ENCODE data around the gene EIF4G3. TPM values are rescaled to one million over a fixed set of nuclear protein-coding genes. Genes with fewer than 3 reads are reported as not detected.
"Not testable (repeated sequence)": the region's sequence is repeated elsewhere in the genome, so short reads cannot be mapped to it uniquely, and the experiment has no call there.

Gene EIF4G3
- polyA plus RNA-seq, 5 donors = 46.6 to 70.3 (median 63.5) TPM

- no peak for DNase-seq
Observed at GRCh38 chr1:20948101-20948500, 228.6 kb downstream of the EIF4G3 start.

- DNase-seq = no peak
Observed at GRCh38 chr1:20947409-20947808, 229.3 kb downstream of the EIF4G3 start.

DNA sequence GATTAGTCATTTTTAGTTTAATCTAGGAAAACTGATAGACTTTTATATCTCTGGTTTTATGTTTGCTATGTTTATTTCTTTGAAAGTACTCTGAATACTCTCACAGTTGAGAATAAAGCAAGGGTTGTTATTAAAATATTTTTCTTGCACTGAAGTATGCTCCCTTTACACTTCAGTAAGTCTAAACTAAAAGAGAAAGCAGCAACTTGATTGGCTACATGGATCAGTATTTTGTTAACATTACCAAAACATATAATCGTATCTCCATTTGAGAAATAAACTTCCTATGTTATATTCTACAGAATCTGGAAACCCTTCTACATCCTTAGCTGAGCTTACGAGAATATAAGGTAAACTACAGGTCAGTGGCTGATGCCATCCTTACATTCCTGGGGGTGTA, 240.1 kb downstream of the EIF4G3 start:
- DNase-seq = no peak

DNA sequence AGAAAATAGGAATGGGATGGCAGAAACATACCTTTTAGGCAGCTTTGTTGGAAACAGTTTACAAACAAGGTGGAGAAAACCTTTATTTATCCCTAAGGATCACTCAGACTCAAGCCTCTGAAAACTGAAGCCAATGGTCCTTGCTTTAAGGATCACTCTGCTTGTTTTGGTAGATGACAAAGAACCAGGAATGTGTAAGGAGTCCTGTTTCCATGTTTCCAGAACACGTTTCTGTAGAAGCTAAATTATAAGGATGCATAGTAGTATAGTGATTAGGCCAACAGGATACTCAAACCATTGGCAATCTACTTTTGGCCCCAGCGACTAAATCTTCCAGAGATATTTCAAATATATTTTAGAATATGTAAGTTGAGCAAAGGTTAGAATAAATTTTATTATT, 240.5 kb downstream of the EIF4G3 start:
- no peak for DNase-seq

DNA sequence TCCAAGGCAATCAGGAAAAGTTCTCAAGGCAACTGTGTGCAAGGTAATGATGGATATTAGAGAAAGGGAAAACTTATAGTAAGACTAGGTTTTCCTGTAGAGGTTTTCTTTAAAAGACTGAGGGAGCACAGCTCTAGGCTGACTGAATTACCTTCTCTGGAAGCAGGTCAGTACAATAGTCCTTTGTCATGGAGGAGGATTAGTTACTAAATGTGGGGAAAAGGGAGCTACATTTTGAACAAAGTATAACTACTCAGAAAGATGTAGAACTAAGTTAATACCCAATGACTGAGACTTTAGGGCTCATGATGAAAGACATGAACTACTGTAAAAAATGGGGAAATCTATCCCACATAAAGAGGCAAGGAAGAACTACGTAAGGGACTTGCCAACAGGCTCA, 241.0 kb downstream of the EIF4G3 start:
- no peak for DNase-seq

DNA sequence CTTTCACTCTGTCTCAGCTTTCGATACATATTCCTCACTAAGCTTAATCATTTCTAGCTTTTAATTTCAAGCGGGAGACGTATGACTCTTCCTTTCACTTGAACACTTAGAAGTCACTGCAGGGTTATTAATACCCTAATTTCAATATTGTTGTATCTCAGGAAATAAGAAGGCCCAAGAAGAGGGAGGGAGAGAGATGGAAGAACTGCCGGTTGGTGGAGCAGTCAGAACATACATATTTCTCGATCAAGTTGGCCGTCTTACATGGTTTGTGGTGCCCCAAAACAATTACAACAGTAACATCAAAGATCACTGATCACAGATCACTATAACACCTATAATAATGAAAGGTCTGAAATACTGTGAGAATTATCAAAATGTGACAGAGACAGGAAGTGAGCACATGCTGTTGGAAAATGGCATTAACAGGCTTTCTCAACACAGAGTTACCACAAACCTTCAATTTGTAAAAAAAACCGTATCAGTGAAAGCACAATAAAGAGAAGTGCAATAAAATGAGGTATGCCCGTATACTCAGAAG, 244.2 kb downstream of the EIF4G3 start:
- DNase-seq = no peak

DNA sequence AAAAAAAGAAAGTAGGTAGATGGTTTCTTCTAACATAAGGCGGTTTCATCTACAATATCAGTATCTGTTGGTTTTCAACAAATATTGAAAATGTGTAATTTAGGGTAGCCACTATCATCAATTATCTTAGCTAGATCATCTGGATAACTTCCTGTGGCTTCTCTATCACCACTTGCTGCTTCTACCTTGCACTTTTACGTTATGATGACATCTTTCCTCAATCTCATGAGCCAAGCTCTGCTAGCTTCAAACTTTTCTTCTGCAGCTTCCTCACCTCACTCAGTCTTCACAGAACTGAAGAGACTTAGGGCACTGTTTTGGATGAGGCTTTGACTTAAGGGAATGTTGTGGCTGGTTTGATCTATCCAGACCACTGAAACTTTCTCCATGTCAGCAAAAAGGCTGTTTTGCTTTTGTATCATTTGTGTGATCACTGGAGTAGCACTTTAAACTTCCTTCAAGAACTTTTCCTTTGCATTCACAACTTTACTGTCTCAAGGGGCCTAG, 244.7 kb downstream of the EIF4G3 start:
- DNase-seq = no peak

- DNase-seq = no peak
Observed at GRCh38 chr1:20930427-20930826, 246.3 kb downstream of the EIF4G3 start.

- DNase-seq = no peak
Observed at GRCh38 chr1:20928146-20928545, 248.6 kb downstream of the EIF4G3 start.

DNA sequence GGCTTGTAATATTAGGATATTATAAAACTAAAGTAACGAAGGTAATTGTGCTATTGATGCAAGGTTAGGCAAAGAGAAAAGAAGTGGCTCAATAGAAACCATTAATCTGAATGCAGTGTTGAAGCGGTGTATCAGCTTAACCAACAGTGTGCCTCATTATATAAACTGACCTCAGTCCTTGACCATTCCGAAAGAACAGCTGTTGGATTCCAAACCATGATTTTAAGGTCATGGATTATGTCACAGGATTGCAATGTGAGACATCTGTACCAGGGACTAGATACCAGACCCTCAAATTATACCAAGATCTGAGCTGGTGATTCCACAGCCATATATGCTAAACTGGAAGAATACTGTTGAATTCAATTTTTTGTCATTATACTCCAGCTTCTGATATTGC, 255.4 kb downstream of the EIF4G3 start:
- no peak for DNase-seq

DNA sequence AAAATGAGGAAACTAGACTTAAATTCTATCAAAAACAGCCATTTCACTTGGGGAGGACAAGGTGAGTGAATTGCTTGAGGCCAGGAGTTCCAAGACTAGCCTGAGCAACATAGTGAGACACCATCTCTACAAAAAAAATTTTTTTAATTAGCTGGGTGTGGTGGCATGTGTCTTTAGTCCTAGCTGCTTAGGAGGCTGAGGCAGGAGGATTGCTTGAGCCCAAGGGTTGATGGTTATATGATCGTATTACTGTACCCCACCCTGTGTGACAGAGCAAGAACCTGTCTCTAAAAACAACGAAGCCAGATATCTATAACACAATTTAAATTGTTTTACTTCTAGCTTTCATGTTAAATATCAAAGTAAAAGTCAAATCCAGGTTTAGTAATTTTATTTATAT, 263.5 kb downstream of the EIF4G3 start:
- no peak for DNase-seq

- DNase-seq = not testable (repeated sequence)
Observed at GRCh38 chr1:20907526-20907925, 269.2 kb downstream of the EIF4G3 start.

GRCh38 chr1:20903437-20903836, 273.3 kb downstream of the EIF4G3 start:
- DNase-seq = no peak

- no peak for DNase-seq
Observed at GRCh38 chr1:20900056-20900455, 276.6 kb downstream of the EIF4G3 start.

GRCh38 chr1:20899154-20899972, 277.3 kb downstream of the EIF4G3 start:
- DNase-seq = no peak

DNA sequence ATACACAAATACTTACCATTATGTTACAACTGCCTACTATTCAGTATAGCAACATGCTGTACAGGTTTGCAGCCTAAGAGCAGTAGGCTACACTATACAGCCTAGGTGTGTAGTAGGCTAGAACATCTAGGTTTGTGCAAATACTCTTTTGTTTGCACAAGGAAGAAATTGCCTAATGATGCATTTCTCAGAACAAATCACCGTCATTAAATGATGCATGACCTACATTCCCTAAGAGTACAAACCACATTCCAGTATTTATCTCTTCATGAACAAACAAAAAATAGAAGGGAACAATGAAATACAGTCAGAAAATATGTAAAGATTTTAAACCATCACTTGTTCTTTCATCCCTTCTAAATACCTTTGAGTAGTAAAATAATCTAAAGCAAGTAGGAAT, 279.9 kb downstream of the EIF4G3 start:
- no peak for DNase-seq

- no peak for DNase-seq
Observed at GRCh38 chr1:20893931-20894330, 282.8 kb downstream of the EIF4G3 start.

GRCh38 chr1:20891091-20891490, 285.6 kb downstream of the EIF4G3 start:
- no peak for DNase-seq

GRCh38 chr1:20887246-20887645, 289.5 kb downstream of the EIF4G3 start:
- DNase-seq = no peak

GRCh38 chr1:20885121-20885520, 291.6 kb downstream of the EIF4G3 start:
- no peak for DNase-seq

DNA sequence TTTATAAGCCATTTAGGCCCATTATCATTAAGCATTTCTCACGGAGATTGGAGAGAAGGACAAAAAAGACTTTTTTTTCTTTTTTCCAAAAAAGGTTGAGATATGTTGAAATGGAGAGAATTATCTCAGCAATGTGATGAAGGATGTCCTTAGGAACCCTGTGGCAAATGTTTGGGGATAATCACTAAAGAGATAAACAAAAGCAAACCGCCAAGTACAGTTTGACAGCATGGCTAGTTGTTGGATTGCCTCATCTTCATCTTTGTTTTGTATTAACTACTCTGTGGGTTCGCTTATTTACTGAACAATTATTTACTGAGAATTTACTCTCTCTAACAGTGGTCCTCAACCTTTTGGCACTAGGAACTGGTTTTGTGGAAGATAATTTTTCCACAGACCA, 292.2 kb downstream of the EIF4G3 start:
- DNase-seq = no peak

GRCh38 chr1:20883766-20884165, 292.9 kb downstream of the EIF4G3 start:
- DNase-seq = no peak

DNA sequence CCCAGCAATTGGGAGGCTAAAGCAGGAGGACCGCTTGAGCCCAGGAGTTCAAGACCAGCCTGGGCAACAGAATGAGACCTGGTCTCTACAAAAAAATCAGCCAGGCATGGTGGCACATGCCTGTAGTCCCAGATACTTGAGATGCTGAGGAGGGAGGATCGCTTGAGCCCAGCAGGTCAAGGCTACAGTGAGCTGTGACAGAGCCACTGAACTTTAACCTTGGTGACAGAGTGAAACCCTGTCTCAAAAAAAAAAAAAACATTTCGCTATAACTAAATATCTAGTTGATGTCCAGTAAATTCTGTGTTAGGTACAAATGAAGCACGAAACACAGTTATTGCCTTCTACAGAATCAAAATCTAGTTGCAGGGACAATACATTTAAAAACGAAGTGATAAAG, 293.9 kb downstream of the EIF4G3 start:
- no peak for DNase-seq

DNA sequence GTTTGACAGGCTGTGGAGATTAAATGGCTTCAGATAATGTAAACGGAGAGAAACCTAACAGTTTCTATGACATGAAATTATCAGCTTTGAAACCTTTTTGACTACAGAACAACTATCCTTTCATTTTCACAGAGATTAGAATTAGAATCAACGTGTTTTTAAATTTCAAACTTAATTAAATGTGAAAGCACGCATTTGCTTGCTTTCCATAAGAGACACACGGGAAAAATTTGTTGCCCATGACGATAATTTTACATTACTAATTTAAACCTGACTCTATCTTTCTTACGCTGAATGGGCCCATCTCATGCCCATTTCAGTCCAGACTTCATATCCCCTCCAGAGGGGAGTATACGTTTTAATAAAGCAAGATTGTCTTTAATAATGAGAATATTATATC, 297.9 kb downstream of the EIF4G3 start:
- DNase-seq = no peak
